ENCODE measurements around the gene APBB2. TPM values are rescaled to one million over a fixed set of nuclear protein-coding genes. Genes with fewer than 3 reads are reported as not detected.

APBB2 gene
- total and polyA plus RNA-seq, 2 experiments from 2014 or later, result 35.8 to 74.8 TPM

DNA sequence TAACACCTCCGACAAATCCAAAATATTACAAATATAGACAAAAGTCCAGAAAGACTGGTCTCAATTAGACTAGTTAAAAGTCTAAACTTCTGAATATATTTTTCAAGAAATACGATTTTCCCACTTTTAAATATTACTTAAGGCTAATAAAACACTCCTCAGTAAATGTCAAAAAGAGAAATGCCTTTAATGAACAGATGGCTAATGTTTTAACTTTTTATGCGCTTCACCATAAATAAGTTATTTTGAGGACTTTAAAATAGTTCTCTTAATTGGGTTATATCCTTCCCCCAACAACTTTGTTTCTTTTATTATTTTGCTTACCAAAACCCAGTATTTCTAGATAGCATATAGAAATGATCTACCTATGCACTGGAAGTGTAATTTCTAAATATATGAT is 201.4 kb downstream of the APBB2 start:
- no peak overlapping the region for H3K4me2 ChIP-seq
- no peak for DNase-seq (ENCODE audit: low spot score)

More for the DNA sequence above, 201.4 kb downstream of the APBB2 start:
- H3K9me3 Mint-ChIP-seq, result no peaks in the 10 kb centered on the region
- no peak for TF ChIP-seq ZNF462 (CRISPR knock-in tag; IDR thresholded peaks at IDR 0.05)
- no peak for TF ChIP-seq ZNF114 (CRISPR knock-in tag; IDR thresholded peaks at IDR 0.05)
- TF ChIP-seq, protein P1, sequence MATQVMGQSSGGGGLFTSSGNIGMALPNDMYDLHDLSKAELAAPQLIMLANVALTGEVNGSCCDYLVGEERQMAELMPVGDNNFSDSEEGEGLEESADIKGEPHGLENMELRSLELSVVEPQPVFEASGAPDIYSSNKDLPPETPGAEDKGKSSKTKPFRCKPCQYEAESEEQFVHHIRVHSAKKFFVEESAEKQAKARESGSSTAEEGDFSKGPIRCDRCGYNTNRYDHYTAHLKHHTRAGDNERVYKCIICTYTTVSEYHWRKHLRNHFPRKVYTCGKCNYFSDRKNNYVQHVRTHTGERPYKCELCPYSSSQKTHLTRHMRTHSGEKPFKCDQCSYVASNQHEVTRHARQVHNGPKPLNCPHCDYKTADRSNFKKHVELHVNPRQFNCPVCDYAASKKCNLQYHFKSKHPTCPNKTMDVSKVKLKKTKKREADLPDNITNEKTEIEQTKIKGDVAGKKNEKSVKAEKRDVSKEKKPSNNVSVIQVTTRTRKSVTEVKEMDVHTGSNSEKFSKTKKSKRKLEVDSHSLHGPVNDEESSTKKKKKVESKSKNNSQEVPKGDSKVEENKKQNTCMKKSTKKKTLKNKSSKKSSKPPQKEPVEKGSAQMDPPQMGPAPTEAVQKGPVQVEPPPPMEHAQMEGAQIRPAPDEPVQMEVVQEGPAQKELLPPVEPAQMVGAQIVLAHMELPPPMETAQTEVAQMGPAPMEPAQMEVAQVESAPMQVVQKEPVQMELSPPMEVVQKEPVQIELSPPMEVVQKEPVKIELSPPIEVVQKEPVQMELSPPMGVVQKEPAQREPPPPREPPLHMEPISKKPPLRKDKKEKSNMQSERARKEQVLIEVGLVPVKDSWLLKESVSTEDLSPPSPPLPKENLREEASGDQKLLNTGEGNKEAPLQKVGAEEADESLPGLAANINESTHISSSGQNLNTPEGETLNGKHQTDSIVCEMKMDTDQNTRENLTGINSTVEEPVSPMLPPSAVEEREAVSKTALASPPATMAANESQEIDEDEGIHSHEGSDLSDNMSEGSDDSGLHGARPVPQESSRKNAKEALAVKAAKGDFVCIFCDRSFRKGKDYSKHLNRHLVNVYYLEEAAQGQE (IDR thresholded peaks at IDR 0.05; ENCODE audit: unreplicated experiment), result no peak
- no peak for TF ChIP-seq ZNF331 (CRISPR knock-in tag; IDR thresholded peaks at IDR 0.05; ENCODE audit: low read depth)
- no peak for TF ChIP-seq POLR2AphosphoS5 (IDR thresholded peaks at IDR 0.05; ENCODE audit: low read depth)
- H3K4me3 Mint-ChIP-seq, result no peak overlapping the region
- no peaks in the 10 kb centered on the region for H3K27me3 ChIP-seq (ENCODE audit: insufficient read depth)
- H3K4me3 ChIP-seq, result no peak overlapping the region
- no peaks in the 10 kb centered on the region for H3K36me3 ChIP-seq (ENCODE audit: insufficient read depth)
- H3K4me1 ChIP-seq (ENCODE audit: insufficient read depth), result peaks cover 8% of the 10 kb centered on the region; the same call in 1 of the 2 replicates
- no peaks in the 10 kb centered on the region; the same call in 1 of the 2 replicates for H4K20me1 ChIP-seq (replicated peaks; ENCODE audit: insufficient read depth)
- no peaks in the 10 kb centered on the region for H3K9me2 ChIP-seq (ENCODE audit: insufficient read depth)
- H3K27me3 Mint-ChIP-seq (ENCODE audit: insufficient read depth, low read depth, poor library complexity), result peaks cover 4% of the 10 kb centered on the region
- no peak overlapping the region for H3K27ac ChIP-seq (ENCODE audit: low read depth)
- ATAC-seq, result no peak
- peaks cover 14% of the 10 kb centered on the region for H3K4me1 Mint-ChIP-seq
- no peak overlapping the region for H3K27ac Mint-ChIP-seq
- no peaks in the 10 kb centered on the region for H3K79me2 ChIP-seq (replicated peaks; ENCODE audit: insufficient read depth)
- peaks cover 4% of the 10 kb centered on the region; the same call in 1 of the 3 replicates for H3K36me3 Mint-ChIP-seq (ENCODE audit: low read depth)
- H2AFZ ChIP-seq, result no peak overlapping the region
- H3F3A ChIP-seq (replicated peaks; ENCODE audit: low read depth), result no peaks in the 10 kb centered on the region
